Stimulated activated CD8-positive, alpha-beta memory T cell treated with anti-CD3 and anti-CD28 coated beads, Interleukin-7, amount 100 ng/mL, for 4 hours (primary cell): ENCODE data around the gene METTL4.

ENCODE experiments used
- DNase-seq, 2 donors: peaks; one replicate each; pipeline ENCODE4 v3.0.0-alpha.2; 2020; ENCODE audit warnings: low read depth in 2 of 2

The METTL4 gene, protein sequence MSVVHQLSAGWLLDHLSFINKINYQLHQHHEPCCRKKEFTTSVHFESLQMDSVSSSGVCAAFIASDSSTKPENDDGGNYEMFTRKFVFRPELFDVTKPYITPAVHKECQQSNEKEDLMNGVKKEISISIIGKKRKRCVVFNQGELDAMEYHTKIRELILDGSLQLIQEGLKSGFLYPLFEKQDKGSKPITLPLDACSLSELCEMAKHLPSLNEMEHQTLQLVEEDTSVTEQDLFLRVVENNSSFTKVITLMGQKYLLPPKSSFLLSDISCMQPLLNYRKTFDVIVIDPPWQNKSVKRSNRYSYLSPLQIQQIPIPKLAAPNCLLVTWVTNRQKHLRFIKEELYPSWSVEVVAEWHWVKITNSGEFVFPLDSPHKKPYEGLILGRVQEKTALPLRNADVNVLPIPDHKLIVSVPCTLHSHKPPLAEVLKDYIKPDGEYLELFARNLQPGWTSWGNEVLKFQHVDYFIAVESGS

DNA sequence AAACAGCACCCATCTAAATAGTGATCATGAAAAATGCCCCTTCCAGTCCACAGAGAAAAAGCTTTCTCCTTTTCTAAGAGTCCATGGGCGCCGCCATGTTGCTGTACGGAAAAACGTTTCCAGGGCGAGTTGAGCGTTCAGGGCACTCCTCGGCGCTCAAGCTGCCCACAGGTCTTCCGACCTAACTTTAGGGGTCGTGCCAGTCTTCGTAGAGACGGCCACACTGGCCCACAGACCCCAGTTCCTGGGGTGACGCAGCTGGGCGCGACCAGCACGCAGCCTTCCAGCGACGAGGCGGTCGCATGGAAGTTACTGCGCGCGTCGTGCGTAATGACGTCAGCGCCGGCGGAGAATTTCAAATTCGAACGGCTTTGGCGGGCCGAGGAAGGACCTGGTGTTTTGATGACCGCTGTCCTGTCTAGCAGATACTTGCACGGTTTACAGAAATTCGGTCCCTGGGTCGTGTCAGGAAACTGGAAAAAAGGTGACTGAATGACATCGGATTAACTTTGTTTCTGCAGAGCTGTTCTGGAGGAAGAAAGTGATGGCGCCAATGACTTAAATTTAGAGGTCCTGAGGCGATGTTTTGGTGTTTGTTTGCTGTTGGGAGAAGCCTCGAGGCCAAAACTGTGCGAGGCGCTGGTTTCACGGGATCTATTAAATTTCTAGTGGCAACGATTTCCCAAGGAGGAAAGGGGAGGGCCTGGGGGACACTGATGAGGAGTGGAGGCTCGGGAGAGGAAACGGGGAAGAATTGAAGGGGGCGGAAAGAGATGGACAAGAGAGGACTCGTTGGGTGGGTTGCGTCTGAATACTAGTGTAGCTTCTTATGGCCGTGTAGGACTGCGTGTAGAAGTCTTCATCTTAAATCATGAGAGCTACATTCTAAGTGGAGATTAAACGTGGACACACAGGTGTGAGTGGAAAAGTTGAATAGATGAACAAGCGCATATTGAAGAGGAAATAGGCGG lies at the start of gene METTL4, which contains the start of gene NDC80:
Gene METTL4 (minus strand): TSS at position 306 of the 971 bp plus-strand sequence. CDS start 4,289 bp downstream, outside the sequence.
Gene NDC80 (plus strand): TSS at position 358 of the 971 bp plus-strand sequence. CDS start 1,429 bp downstream, outside the sequence.
- DNase-seq: peak; percentile 64 to 79

DNA sequence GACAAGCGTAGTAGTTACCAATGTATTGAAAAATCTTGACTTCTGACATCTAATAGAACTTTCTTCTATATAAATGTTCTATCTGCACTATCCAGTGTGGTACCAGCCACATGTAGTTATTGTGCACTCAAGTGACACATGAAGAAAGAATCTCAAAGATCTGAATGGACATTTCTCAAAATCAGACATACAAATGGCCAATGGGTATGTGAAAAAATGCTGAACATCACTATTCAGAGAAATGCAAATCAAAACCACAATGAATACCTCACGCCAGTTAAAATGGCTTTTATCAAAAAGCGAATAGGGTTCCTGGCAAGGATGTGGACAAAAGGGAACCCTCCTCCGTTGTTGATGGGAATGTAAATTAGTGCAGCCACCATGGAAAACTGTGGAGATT lies 46.7 kb upstream of the METTL4 start:
- DNase-seq: no peak

DNA sequence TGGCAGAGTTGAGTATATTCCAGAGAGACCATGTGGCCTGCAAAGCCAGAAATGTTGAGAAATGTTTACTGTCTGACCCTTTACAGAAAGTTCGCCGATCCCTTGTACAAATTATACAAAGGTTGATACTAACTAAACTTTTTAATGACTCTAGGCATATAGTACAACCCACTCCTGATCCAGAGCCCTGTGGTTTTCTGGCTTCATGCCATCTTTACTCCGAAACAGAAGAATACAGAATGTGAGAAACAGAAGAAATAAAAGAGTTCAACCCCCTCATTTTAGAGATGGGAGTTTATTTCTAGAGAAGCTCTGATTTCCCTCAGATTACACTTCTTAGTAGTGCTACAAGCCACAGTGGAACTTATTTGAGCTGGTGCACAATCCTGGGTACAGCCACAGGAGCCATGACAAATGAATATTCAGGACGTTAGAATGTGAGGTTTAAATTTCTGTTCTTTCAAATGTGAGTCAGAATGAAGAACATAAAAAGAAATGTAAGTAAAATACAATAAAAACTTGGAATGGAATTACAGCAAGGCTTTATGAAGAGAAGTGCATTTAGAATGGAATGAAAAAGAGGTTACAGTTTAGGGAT lies 46.2 kb upstream of the METTL4 start:
- no peak for DNase-seq

DNA sequence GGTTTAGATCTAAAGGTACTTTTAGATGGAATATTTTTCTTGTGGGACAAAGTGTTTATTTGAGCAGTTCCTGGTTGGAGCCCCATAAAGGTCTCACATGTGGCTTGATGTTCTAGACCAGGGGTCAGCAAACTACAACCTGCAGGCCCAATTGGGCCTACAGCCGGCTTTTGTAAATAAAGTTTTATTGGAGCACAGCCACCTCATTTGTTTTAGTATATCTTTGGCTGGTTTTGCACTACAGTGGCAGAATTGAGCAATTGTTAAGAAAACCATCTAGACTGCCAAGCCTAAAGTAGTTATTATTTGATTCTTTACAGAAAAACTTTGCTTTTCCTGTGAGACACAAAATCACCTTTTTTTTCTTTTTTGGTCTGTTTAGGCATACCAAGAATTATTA lies 41.7 kb upstream of the METTL4 start:
- DNase-seq: no peak

DNA sequence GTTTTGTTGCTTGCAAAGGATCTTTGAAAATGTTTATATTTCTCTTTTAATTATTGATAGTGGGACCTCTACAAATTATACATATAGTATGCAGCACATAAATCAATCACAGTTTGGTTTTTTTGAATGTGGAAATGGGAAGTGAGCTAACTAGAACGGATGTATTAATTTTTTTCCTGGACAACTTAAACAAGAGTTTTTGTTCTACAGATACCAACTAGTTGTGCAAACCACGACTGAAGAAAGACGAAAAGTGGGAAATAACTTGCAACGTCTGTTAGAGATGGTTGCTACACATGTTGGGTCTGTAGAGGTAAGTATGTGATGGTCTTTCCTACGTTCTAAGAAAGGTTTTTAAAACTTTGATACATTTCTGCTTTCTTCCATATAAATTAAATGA lies 39.2 kb upstream of the METTL4 start:
- no peak for DNase-seq

DNA sequence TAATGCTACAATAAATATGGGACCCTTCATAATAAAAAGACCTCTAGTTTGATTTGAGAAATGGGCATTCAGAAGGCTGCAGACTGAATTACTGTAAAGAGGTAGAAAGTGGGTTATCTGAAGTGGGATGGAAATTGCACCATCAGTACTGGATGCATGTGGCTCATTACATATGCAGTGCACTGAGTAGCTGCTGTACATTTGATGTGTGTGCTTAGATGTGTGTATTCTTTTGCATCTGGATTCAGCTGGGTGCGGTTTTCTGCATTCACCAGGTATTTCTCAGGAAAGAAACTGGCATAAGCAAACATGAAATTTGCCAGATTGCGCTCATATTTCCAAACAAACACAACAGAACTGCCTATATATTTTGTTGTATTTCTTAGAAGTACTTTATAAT lies 38.3 kb upstream of the METTL4 start:
- DNase-seq: no peak

DNA sequence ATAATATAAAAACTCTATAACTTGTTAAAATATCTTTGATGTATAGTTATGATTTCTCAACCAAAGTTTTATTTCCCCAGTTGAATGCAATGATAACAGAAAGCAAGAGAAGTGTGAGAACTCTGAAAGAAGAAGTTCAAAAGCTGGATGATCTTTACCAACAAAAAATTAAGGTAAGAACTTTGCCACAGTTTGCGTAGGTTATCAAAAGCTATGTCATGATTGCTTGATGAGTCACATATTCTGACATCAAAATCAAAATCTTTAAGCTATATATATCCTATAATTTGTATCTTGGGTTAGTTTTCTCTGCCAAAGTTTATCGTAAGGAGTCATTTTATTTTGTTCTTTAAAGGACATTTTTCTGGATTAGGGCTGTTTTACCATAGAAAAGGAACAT lies 35.0 kb upstream of the METTL4 start:
- no peak for DNase-seq

DNA sequence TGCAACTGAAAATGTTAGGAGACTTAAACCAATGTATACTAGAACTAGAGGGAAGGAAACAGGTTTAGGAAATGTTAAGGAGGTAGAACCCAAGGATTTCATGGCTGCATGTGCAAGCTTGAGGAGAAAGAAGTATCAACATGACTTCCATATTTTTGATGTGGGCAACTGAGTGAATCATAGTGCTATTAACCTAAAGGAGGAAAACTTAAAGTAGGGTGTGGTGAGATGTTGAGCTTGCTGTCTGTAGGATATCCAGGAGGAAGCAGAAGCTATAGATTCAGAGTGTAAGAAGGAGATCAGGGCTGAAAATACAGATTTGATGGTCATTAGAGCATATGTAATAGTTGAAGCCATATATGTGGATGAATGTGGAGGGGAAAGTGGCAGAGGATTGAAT lies 31.5 kb upstream of the METTL4 start:
- no peak for DNase-seq

DNA sequence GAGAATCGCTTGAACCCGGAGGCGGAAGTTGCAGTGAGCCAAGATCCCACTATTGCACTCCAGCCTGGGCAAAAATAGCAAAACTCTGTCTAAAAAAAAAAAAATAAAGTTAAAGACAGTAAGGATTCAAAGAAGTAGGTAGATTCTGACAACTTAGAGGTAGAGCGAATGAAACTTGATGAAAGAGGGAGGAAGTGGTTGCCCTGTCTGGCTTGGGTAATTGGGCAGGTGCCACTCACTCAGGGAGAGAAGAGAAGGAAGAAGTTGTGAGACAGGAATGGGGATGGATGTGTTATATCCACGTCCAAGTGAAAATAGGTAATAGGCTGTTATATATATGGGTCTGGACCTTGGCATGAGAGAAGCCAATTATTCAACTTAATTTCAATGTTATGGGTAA lies 26.3 kb upstream of the METTL4 start:
- DNase-seq: no peak

DNA sequence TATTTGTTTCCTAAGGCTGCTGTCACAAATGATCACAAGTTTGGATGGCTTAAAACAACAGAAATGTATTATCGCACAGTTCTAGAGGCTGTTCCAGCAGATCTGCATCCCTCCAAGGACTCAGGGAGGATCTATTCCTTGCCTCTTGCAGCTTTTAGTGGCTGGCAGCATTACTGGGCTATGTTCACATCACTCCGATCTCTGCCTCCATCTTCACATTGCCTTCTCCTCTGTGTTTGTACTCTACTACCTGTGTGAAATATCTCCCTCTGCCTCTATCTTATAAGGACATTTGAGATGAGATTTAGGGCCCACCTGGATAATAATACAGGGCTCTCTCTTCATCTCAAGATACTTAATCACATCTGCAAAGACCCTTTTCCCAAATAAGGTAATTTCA lies 19.0 kb upstream of the METTL4 start:
- no peak for DNase-seq

DNA sequence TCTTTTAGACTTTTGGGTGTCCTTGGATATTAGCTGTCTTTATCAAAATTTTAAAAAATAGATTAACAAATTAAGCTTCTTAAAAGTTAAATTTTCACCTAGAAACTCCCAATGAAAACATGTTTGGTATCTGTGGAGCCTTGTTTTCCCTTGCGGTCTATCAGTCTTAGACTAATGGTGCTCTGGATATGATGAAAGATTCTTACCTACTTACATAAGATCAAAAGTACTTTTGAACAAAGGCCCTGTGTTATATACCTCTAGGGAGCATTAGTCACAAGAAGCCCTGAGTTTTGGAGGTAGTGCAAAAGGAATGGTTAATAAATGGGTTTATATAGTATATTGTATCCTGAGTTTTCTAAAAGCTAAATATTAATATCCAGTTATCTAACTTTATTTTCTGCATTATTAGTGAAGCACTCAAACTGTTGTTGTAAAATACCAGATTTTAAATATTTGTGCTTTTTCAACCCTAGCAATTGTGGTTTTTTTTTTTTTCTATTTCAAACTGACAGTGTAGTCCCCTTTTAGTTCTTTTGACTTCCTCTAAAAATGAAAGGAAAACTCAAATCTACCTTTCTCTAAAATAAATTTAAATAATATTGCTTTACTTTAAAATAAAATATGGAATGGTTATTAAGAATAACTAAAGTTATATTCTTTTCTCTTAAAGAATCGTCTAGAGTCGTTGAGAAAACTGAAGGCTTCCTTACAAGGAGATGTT lies 18.2 kb upstream of the METTL4 start:
- DNase-seq: no peak

DNA sequence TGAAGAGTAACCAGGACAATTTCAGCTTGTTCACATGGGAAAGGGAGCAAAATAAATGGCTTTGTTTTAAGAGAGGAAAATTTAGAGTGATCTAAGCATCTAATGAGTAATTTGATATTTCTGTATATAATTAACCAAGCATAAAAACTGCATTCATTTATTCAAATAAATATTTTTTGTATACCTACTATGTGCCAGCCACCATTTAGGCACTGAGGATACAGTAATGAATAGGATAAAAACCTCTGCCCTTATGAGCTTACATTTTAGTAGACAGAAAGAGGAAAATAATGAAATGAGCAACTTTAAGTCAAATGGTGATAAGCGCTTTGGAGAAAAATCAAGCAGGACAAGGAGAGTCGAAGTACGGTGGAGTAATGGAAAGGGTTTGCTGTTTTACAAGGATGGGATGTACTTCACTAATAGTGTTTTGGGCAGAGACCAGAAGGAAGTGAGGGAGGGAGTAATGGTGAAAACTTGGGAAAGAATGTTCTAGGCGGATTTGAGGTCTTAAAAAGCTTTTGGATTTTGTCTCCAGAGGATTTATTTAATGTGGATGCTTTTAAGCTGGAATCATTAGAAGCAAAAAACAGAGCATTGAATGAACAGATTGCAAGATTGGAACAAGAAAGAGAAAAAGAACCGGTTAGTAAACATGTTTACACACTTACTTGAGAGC lies 17.5 kb upstream of the METTL4 start:
- DNase-seq: no peak

DNA sequence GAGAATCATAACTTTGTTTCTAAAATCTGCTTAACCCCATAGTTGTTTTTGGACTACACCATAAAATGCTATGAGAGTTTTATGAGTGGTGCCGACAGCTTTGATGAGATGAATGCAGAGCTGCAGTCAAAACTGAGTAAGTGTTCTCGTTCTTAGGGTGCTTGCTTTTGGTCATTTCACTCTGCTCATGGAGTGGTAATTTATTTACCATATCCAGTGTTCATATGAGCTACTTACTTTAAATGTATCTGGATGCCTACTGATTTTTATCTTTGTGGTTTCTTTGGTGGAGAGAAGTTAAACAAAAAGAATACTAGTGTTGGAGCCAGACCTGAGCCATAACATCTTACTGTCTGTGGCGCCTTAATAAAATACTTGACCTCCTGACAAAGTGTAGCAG lies 16.5 kb upstream of the METTL4 start:
- DNase-seq: no peak

DNA sequence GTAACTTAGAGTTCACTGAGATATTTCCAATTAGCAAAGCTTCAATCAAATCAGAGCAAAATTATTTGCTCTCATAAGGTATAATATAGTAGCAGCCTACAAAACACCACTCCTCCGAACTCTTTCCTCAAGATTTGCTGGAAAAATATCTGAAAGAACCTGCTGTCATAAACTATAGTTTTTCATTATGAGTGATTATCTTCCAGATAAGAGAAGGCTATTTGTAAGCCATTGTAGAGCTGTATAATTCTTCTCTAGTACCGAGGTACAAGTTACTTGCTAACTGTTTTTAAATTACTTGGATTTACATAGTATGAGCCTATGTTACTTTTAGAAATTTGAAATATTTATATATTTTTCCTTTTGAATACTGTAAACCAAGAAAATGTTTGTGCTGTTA lies 2.1 kb upstream of the METTL4 start:
- no peak for DNase-seq

DNA sequence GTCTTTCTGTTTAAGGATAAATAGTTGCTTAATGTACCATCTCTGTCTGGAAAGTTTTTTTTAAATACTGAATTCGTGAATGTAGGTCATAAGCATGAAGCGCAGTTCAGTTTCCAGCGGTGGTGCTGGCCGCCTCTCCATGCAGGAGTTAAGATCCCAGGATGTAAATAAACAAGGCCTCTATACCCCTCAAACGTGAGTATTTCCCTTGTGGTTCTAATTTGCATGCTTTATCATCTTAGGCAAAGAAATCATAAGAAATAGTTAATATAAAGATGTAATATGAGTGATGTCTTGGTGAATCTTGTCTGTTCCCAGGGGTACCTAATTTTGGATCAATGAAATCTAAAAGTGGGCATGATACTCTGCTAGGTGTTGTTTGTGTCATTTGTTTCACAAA lies 1.6 kb upstream of the METTL4 start:
- no peak for DNase-seq

DNA sequence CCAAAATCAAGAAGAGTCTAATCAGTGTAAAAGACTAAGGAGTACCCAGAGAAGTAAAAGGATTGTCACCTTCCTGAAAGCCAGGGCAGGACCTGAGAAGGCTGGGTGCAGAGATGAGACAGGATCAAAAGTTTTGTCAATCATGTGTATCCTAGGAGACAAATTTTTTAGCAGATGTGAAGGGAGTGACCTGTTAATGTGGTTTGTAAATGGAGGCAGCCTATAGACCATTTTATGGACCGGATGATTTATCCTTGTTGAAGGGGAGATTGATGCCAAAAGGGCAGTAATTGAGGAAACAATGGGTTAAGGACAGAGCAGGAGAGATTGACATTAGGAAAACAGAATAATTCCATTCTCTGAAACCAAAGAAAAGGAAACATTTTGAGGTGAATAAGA lies 865 bp upstream of the METTL4 start:
- no peak for DNase-seq

DNA sequence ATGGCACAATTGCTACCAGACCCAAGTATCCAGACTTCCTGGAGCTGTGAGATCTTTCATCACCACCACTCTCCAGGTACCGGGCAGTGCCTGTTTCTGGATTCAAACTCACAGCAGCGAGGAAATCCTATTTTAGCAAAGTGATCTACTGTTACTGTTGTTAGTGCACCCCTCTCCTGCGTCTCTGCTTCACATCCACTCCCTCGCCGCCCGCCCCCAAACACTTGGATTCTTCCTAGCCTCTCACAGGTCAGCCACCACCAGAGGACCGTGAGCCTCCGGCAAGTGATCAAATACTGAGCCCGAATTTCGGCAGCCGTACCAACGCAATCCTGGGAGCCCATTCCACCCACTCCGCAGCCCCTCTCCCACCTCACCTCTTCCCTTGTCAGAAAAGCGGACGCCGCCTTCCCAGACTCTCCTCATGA lies 519 bp downstream of the METTL4 start:
- peak; percentile 26 to 40 for DNase-seq

DNA sequence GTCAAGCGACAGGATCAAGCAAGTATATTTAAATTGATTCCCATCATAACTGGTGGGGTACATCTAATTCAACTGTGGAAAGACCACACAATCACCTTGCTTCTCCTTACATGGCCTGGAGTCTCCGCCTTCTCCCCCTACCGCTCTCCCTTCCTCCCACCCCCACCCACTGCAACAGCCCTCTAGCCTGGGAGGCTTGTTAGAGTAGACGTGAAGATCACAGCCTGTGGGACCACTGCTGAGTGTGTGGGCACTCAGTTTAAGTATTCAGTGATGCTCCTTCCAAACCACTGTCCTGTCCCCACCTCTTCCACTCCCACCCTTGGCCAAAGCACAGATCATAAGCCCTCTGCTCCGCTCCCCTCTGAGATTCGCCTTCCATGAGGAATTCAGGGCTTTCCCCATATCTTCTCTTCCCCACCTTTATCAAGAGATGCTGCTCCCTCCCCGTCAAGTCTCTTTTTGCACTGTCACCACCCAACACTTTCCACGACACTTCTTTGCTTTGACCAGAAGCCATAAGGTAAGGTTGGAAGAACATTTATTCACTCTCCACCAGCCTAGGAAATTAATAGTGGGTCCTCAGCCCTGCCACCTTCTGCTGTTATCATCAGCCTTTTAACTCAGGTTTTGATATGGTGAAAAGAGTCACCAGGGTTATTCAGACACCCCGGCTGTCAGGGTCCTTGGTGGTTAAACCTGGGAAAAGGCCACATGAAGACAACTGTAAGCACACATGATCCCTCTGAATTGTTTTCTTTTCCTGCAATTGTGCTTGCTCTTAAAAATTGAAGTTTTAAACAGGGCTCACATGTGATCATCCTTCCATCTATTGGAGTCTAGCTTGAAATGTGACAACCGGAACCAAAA lies 1.7 kb downstream of the METTL4 start:
- no peak for DNase-seq

DNA sequence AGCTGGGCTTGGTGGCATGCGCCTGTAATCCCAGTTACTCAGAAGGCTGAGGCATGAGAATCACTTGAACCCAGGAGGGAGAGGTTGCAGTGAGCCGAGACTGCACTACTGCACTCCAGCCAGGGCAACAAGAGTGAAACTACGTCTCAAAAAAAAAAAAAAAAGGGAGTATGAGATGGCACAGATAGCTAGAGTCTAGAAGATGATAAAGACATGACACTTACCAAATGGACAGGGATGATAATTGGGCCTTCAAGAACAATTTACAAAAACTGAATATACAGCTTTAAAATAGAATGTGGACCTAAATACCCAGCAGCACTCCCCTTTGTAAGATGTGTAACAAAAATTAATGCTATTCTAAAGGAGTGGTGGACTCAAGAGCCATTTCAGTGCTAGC lies 2.7 kb downstream of the METTL4 start:
- no peak for DNase-seq

DNA sequence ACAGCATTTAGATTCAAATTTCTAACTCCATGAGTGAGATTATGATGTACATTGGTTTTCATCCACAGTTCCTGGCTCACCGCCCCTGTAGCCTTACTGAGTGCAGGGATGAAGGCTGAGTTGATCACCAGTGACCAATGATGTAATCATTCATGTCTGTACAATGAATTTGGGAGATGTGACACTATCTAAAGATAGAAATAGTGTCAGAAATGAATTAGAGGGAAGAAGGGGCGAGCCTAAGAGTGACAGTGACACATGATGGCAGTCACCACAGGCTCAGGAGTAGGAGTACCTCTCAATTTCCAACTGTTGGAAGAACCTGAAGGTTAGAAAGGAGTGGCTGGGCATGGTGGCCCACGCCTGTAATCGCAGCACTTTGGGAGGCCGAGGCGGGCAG lies 3.2 kb downstream of the METTL4 start:
- DNase-seq: no peak
